ENCODE data around the gene RXRG. TPM values are rescaled to one million over a fixed set of nuclear protein-coding genes. Genes with fewer than 3 reads are reported as not detected.

Gene RXRG
- total and polyA plus RNA-seq, 2 donors (not counting 3 experiments of a cell fraction or from before 2014, with no cell fraction given), result not detected

- Histone ChIP-seq H3K27ac (ENCODE audit: insufficient read depth, low read depth, low read length) (no peak overlapping the region), H3K4me1 (ENCODE audit: control insufficient read depth, extremely low read depth, insufficient read depth, low read length) (no peaks in the 10 kb centered on the region), H3K36me3 (ENCODE audit: control insufficient read depth in 2 of 2, extremely low read depth in 1 of 2, insufficient read depth in 2 of 2, low read length in 2 of 2) (no peaks in the 10 kb centered on the region), H3K4me2 (ENCODE audit: insufficient read depth, low read length) (no peak overlapping the region), H3K9ac (replicated peaks; ENCODE audit: extremely low read depth, insufficient read depth, low read length) (no peak overlapping the region), H4K20me1 (replicated peaks; ENCODE audit: control insufficient read depth, extremely low read depth, insufficient read depth, low read length) (no peaks in the 10 kb centered on the region), H3K9me3 (replicated peaks; ENCODE audit: control insufficient read depth, insufficient read depth, low read length) (no peaks in the 10 kb centered on the region), H3K4me3 (replicated peaks in 1 of 3; ENCODE audit: insufficient read depth in 1 of 3, low read depth in 1 of 3, low read length in 3 of 3) (no peak overlapping the region), H3K9me1 (replicated peaks; ENCODE audit: control insufficient read depth, extremely low read depth, insufficient read depth, low read length) (no peaks in the 10 kb centered on the region), H2AFZ (ENCODE audit: low read depth, low read length) (no peak overlapping the region), H3K79me2 (ENCODE audit: control insufficient read depth, insufficient read depth, low read length) (no peaks in the 10 kb centered on the region), H3K27me3 (ENCODE audit: control insufficient read depth in 2 of 2, insufficient read depth in 2 of 2, low read length in 2 of 2) (peaks cover 7 to 14% of the 10 kb centered on the region in 2 experiments)
- FAIRE-seq (peak; percentile 85), DNase-seq (ENCODE audit: low read depth, low spot score) (peak; percentile 35)
- POLR2A ChIA-PET, result no interaction called here
- CTCF ChIA-PET, result interaction anchor here (0.9 to 3.7 kb wide), 13 partner anchors 8 to 255 kb away, joined by 3 to 61 read pairs (median 6); no protein-coding TSS in a partner anchor
- intact Hi-C loops (cut with micrococcal nuclease) (loop anchor here (1.0 to 5.0 kb wide), 3 partner anchors 111 to 242 kb away; no protein-coding TSS in a partner anchor), dilution Hi-C loops (cut with MboI; ENCODE audit: extremely low pct_ligation_motif_present, low sequenced_read_pairs) (no loop called here)
- no TSS peak for BruUV-seq (replicated peaks)
- TF ChIP-seq MYC (IDR thresholded peaks at IDR 0.05; ENCODE audit: low read depth, low read length) (no peak), GATA2 (IDR thresholded peaks at IDR 0.05; ENCODE audit: insufficient read depth, insufficient read length, low read depth, low read length) (no peak)
- TF ChIP-seq, protein P1, sequence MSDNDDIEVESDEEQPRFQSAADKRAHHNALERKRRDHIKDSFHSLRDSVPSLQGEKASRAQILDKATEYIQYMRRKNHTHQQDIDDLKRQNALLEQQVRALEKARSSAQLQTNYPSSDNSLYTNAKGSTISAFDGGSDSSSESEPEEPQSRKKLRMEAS (IDR thresholded peaks at IDR 0.05; ENCODE audit: insufficient read depth, insufficient read length), result no peak
- TF ChIP-seq, protein P2, sequence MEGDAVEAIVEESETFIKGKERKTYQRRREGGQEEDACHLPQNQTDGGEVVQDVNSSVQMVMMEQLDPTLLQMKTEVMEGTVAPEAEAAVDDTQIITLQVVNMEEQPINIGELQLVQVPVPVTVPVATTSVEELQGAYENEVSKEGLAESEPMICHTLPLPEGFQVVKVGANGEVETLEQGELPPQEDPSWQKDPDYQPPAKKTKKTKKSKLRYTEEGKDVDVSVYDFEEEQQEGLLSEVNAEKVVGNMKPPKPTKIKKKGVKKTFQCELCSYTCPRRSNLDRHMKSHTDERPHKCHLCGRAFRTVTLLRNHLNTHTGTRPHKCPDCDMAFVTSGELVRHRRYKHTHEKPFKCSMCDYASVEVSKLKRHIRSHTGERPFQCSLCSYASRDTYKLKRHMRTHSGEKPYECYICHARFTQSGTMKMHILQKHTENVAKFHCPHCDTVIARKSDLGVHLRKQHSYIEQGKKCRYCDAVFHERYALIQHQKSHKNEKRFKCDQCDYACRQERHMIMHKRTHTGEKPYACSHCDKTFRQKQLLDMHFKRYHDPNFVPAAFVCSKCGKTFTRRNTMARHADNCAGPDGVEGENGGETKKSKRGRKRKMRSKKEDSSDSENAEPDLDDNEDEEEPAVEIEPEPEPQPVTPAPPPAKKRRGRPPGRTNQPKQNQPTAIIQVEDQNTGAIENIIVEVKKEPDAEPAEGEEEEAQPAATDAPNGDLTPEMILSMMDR (IDR thresholded peaks at IDR 0.05; ENCODE audit: extremely low read depth in 1 of 2, insufficient read depth in 1 of 2, low read depth in 1 of 2, low read length in 2 of 2), result peak; percentile 91 to 93
These were observed 75.6 kb downstream of the RXRG start for GRCh38 chr1:165369255-165369848.

Data from endothelial cell of umbilical vein (primary cell).